Measurements from ENCODE around the gene ABCC8.

The ABCC8 gene

GRCh38 chr11:17353821-17354600 is 122.6 kb downstream of the ABCC8 start:
- TF ChIP-seq TAF1 (IDR thresholded peaks at IDR 0.05; ENCODE audit: borderline replicate concordance, low read depth, low read length) = no peak
- TF ChIP-seq POLR2AphosphoS5 (IDR thresholded peaks at IDR 0.05; ENCODE audit: low read depth, low read length) = no peak
- no peak for TF ChIP-seq POLR2A (IDR thresholded peaks at IDR 0.05; ENCODE audit: low read depth, low read length)
- DNase-seq (ENCODE audit: insufficient read length) = no peak
- no peak for FAIRE-seq

- DNase-seq (ENCODE audit: insufficient read length) = peak; percentile 34
- TF ChIP-seq POLR2AphosphoS5 (IDR thresholded peaks at IDR 0.05; ENCODE audit: low read depth, low read length) (no peak), POLR2A (IDR thresholded peaks at IDR 0.05; ENCODE audit: low read depth, low read length) (no peak), TAF1 (IDR thresholded peaks at IDR 0.05; ENCODE audit: borderline replicate concordance, low read depth, low read length) (no peak)
- FAIRE-seq = peak; percentile 79
These were observed 123.5 kb downstream of the ABCC8 start for GRCh38 chr11:17352950-17353820.

GRCh38 chr11:17351510-17352176 is 125.0 kb downstream of the ABCC8 start, which contains the start of gene NCR3LG1:
TSS of gene NCR3LG1 (plus strand) at chr11:17351800. CDS start at chr11:17351970, 170 bp downstream.
- peak; percentile 37 for DNase-seq (ENCODE audit: insufficient read length)
- peak; percentile 51 for FAIRE-seq
- TF ChIP-seq TAF1 (IDR thresholded peaks at IDR 0.05; ENCODE audit: borderline replicate concordance, low read depth, low read length) = no peak
- TF ChIP-seq POLR2A (IDR thresholded peaks at IDR 0.05; ENCODE audit: low read depth, low read length) = no peak
- TF ChIP-seq POLR2AphosphoS5 (IDR thresholded peaks at IDR 0.05; ENCODE audit: low read depth, low read length) = no peak

- DNase-seq (ENCODE audit: insufficient read length) (no peak), FAIRE-seq (no peak)
- TF ChIP-seq TAF1 (IDR thresholded peaks at IDR 0.05; ENCODE audit: borderline replicate concordance, low read depth, low read length) (no peak), POLR2A (IDR thresholded peaks at IDR 0.05; ENCODE audit: low read depth, low read length) (no peak), POLR2AphosphoS5 (IDR thresholded peaks at IDR 0.05; ENCODE audit: low read depth, low read length) (no peak)
These were observed 125.5 kb downstream of the ABCC8 start for GRCh38 chr11:17351172-17351509.

DNA sequence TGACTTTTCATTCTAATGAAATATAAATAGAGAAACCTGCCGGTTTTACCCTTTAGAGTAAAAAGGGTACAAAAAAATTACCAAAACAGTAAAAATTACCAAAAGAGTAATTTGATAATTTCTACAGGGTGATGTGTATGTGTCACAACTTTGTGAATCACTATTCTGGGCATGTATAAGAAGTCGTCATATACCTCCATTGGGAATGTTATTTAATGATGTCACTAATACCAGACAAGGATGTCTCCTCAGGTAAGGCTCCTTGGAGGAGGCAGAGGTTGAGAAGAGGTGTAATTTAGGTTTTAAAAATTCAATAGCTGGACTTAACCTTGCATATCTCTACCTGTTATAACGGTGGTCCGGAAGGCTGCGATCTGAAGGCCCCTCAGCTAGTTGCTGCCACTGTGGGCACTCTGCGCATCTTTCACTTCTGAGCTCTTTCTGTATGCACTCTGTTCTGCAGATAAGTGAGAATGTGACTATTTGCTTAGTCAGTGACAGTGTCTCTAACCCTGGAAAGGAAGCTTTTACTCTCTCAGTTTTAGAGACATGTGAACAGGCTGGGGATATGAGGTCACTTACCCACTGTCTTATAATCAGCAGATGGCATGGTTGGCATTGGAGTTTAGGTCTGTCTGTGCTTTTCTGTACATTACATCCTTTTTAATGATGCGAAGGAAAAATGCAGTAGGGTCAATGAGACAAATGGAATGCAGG is 126.0 kb downstream of the ABCC8 start:
- FAIRE-seq (no peak), DNase-seq (ENCODE audit: insufficient read length) (no peak)
- TF ChIP-seq POLR2A (IDR thresholded peaks at IDR 0.05; ENCODE audit: low read depth, low read length) (no peak), POLR2AphosphoS5 (IDR thresholded peaks at IDR 0.05; ENCODE audit: low read depth, low read length) (no peak), TAF1 (IDR thresholded peaks at IDR 0.05; ENCODE audit: borderline replicate concordance, low read depth, low read length) (no peak)

DNA sequence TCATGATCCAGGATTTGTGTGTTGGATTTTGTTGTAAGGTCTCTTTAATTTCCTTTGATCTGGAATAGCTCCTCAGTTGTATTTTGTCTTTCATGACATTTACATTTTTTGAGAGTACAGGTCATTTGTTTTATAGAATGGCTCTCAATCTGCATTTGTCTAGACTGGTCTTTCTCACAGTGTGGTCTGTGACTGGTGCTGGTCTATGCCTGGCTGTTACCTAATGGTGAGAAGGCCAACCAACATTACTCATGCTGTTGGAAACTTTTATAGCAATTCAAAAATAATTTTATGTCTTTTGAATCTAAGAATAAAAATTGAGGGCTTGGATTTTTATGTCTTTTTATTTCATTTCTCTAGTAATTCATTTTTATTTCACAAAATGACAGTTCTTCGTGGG is 129.0 kb downstream of the ABCC8 start:
- TF ChIP-seq TAF1 (IDR thresholded peaks at IDR 0.05; ENCODE audit: borderline replicate concordance, low read depth, low read length) (no peak), POLR2AphosphoS5 (IDR thresholded peaks at IDR 0.05; ENCODE audit: low read depth, low read length) (no peak), POLR2A (IDR thresholded peaks at IDR 0.05; ENCODE audit: low read depth, low read length) (no peak)
- FAIRE-seq (no peak), DNase-seq (ENCODE audit: insufficient read length) (no peak)

- no peak for FAIRE-seq
- no peak for DNase-seq (ENCODE audit: insufficient read length)
- TF ChIP-seq POLR2AphosphoS5 (IDR thresholded peaks at IDR 0.05; ENCODE audit: low read depth, low read length) (no peak), POLR2A (IDR thresholded peaks at IDR 0.05; ENCODE audit: low read depth, low read length) (no peak), TAF1 (IDR thresholded peaks at IDR 0.05; ENCODE audit: borderline replicate concordance, low read depth, low read length) (no peak)
These were observed 132.7 kb downstream of the ABCC8 start for GRCh38 chr11:17343907-17344306.

DNA sequence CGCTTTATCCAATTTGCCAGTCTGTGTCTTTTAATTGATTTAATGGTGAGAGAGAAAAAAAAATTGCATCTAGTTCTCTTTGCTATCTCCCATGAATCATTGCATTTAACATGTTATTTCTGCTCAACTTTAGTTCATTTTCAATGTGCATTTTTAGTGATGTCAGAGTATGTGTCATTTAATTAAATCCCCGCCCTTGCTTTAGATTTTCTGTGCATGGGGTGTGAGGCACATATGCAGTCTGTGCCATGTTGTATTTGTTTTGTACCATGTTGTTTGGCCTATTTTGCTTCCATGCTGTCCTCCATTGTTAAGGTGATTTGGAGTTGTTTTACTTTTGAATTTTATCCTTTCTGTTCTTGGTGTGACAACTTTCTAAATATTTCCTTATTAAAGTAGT is 133.4 kb downstream of the ABCC8 start:
- no peak for TF ChIP-seq TAF1 (IDR thresholded peaks at IDR 0.05; ENCODE audit: borderline replicate concordance, low read depth, low read length)
- no peak for TF ChIP-seq POLR2A (IDR thresholded peaks at IDR 0.05; ENCODE audit: low read depth, low read length)
- TF ChIP-seq POLR2AphosphoS5 (IDR thresholded peaks at IDR 0.05; ENCODE audit: low read depth, low read length) = no peak
- FAIRE-seq = no peak
- DNase-seq (ENCODE audit: insufficient read length) = no peak

All from GM12892 (cell line).